ENCODE data around the gene GSC2.

- TF ChIP-seq POLR2AphosphoS5 (IDR thresholded peaks at IDR 0.05): no peak
- no peak for TF ChIP-seq CTCF (IDR thresholded peaks at IDR 0.05 in 8 of 11, conservative IDR thresholded peaks at IDR 0.05 in 3 of 11)
- TF ChIP-seq POLR2A (IDR thresholded peaks at IDR 0.05): no peak
Measured at GRCh38 chr22:19173047-19174035, 23.2 kb upstream of the GSC2 start.
